NCI-H1105 treated with DMSO at 0.1 percent for 48 hours (cell line): ENCODE data around the gene CRAT.
"Not testable (repeated sequence)": the region's sequence is repeated elsewhere in the genome, so short reads cannot be mapped to it uniquely, and the experiment has no call there.

Experiments used
- DNase-seq: peaks from one replicate; lab custom pipeline; 2025; lab: John Stamatoyannopoulos, UW

Gene CRAT

DNA sequence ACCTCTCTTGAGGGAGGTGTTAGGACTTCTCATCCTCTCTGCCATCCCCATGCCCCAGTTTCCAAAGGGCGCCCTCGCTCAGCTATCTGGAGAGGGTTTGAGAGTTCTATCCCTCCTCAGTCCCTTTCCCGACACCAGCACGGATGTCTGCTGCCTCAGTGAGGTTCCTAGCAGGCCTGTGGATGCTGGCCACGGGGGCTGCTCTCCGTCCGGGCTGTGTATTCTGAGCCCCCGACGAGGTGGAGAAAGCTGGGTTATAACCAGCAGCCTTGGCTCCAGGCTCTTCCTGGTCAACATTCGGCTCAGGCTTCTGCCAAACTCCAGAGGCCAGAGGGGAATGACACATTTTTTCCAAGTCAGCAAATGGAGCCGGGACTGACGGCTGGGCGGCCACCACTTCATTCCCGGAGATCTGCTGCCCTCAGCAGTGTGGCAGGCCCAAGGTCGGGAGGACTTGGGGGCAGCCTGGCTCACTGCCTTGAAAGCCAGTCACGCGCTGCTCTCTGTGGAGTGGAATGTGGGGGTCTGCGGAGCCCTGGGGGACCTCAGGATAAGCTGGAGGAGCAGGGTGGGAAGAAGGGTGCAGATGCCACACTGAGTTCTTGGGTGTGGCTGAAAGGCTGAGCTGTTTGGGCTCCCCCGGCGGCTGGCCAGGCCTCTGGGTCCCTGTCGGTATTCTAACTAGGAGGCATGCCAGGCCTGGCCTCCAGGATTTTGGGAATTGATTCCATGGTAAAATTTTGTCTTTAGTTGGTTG is 28.1 kb upstream of the CRAT start:
- DNase-seq, result no peak

DNA sequence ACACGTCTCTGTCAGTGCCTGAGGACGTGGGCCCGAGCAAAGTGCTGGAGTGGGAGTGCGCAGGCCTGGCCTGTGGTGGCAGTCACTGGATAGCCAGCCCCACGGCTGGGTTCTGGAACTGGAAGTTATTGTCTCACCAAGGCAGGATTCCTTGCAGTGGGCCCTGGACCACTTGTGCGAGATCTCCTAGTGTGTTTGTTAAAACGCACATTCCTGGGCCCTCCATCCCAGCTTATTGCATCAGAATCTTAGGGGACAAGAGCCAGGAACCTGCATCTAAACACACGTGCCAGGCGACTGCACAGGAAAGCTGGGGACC is 27.5 kb upstream of the CRAT start:
- no peak for DNase-seq

DNA sequence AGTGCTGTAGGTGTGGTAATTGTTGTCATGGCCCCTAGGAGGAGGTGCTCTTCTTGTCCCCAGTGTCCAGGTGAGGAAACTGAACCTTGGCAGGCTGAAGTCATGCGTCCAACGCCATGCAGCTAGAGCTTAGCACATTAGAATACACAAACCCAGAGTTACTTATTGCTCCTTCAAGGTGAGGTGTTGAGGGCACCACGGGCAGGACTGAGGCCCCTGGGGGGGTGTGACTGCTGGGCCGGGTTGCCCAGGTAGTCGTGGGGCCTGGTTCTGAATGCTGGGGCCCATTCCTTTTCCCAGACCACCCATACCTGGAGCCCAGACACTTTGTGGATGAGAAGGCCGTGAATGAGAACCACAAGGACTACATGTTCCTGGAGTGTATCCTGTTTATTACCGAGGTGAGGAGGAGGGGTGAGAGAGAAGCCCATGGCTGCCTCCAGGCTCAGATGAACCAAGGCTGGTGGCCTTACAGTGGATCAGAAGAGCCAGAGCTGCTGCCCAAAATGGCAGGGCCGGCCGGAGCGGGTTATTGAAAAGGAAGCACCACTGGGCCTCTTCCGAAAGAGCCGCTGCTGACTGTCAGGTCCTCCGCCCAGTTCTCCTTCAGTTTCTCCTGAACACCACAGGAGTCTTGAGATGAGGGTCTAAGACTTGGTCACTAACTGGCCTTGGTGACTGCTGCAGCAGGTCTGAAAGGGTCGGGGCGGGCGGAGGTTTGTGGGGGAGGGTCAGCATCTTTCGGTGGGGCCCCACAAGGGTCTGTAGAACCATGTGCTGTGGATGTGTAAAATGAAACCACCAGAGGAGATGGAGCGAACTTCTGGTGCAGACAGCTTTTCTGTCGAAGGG is 26.9 kb upstream of the CRAT start:
- DNase-seq, result no peak

DNA sequence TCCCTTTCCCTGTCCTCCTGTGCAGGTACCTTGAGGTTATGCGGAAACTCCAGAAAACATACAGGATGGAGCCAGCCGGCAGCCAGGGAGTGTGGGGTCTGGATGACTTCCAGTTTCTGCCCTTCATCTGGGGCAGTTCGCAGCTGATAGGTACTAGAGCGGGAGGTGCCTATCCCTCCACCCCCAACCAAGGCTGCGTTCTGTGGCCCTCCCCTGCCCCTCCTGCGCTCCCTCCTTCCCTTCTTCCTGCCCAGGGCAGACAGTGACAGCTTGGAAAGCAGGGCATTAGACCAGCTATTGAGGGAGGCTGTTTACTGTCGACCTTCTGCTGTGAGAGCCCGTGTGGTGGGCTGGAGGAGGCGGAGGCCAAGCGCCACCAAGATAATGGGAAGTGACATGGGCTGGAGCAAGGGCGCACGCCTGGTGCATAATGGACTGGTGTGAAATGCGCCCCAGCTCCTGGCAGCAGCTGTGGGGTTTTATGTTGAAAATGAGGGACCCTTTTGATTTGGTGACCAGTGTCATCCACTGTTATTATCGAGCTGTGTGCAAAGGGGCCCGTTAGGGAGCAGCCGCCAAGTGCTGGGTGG is 25.9 kb upstream of the CRAT start:
- no peak for DNase-seq

DNA sequence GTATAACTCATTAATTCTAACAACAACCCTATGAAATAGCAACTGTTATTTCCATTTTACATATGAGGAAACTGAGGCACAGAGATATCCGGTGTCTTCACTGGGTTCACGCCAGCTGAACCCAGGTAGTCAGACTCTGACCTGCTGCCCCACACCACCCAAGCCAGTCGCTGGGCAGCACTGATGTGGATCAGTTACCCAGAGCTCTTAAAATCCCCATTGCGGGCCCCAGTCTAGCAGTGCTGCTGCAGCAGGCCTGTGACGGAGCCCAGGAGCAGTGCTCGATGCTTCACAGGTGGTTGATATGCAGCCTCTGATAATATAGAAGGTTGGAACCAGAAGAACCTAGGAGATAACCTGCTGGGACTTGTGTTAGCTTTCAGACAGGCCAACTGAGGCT is 24.9 kb upstream of the CRAT start:
- no peak for DNase-seq

DNA sequence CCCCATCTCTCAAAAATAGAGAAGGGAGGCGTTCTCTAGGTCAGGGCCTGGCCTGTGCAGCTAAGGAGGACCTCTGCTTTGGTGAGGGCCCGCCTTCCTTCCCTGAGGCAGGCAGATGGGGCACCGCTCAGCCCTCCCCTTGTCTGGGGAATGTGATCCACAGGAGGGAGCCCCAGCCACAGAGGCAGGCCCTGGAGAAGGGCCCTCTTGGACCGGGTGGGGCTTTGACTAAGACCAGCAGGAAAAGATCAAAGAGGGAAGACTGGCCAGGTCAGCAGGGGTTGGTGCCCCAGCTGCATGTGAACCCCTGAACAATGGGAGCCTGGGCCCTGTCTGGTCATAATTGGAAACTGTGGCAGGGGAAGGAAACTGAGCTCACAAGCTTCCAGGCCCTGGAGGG is 22.5 kb upstream of the CRAT start:
- no peak for DNase-seq

DNA sequence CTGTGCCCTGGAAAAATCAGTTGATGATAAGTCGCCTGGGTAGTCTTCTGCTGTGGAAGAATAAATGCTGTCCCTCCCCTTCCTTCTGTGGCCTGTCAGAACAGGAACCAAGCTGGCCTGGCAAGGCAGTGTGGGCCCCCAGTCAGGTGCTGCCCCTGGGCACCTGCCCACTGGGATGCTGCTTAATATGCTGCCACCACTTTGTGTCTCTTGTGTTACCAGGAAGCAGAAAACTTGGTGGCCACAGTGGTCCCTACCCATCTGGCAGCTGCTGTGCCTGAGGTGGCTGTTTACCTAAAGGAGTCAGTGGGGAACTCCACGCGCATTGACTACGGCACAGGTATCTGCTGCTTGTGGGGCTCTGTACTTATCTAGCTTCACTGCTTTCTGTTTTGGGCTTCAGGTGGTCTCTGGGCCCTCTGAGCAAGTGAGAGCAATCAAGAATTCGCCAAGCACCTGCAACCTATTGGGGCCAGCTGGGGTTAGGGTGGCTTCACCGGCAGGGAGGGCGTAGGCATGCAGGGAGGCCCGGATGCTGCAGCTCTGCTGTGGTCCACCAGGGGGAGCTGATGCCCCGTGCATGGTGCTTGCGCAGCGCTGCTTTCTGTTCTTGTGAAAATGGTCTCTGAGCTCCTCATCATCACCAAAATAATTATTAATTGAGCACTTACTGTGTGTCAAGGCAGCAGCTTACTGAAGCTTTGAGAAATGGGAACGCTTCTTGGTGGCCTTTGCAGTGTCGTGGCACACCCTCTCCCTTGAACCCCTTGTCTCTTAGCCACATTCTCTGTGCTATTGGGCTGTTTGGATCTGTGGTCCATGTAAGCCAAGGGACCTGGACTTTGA is 20.9 kb upstream of the CRAT start:
- DNase-seq, result peak; percentile 51

DNA sequence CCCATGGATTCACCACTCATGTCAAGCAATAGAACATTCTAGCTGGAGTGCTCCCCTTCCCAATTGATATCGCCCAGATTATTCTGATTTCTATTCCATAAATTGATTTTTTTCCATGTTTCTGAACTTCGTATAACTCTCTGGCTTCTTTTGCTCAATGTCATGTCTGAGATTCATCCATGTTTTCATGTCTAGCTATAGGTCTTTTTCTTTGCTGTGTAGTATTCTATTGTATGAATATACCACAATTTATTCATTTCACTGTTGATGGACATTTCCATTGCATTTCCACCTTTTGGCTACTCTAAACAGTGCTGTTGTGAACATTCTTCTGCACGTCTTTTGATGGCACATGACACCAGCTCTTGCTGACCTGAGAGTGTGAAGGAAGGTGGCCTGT is 20.2 kb upstream of the CRAT start:
- no peak for DNase-seq

DNA sequence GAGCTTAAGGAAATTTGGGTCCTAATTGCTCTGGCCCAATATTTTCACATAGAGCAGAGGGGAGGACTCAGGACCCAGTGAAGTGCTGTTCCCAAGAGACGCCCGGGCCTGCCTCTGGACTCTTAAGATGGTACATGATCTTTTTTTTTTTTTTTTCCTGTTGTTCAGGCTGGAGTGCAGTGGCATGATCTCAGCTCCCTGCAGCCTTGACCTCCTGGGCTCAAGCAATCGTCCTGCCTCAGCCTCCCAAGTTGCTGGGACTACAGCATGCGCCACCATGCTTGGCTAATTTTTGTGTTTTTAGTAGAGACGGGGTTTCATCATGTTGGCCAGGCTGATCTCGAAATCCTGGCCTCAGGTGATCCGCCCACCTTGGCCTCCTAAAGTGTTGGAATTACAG is 19.7 kb upstream of the CRAT start:
- not testable (repeated sequence) for DNase-seq

DNA sequence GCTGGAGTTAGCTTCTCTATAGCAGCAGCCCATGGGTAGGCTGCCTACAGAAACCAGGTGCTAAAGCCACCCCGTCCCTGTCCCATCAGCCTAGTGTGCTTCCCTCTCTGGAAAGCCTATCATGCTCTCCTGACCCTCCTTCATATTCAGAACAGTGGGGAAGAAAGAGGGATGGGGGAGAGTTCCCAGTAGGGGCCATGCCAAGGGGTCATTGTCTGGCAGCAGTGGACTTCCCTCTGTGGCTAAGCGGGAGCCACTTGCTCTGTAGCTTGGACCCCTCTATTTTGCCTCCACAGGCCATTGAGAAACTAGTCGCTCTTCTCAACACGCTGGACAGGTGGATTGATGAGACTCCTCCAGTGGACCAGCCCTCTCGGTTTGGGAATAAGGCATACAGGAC is 18.1 kb upstream of the CRAT start:
- DNase-seq, result no peak

DNA sequence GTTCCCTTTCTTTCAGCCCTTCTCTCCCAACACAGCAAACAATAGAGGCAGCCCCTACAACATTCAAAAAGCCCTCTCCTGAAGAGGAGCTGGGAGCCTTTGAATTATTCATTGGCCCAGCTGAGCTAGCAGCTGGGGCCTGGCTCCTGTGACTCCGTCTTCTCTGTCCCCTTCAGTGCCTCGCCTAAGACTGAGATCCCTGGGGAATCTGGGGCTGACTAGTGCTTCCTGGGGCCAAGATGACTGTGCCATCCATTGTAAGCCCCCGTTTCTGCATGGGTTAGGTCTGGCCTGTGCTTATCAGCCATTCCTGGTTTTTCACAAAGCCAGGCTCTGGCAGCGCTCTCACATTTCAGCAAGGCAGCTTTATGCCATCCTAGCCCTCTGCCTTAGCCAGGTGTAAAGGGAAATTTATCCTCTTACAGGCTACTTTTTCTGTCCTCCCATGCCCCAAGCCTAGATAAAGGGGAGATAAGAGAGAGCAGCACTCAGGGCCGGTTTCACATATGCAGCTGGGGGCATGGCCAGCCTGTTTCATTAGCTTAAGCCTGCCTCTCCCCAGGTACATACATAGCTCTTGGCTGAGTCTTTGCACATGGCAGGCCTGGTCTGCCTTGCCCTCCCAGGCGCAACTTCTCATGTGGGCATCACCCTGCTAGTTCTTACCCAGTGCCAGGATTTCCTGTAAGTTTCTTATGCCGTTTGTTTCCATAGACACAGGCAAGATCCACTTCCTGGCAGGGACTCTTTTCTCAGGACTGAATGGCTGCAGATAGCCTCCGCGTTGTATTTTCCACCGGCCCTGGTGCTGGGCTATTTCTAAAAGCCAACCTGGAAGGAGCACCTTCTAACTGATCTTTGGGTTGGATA is 16.4 kb upstream of the CRAT start:
- DNase-seq, result no peak

DNA sequence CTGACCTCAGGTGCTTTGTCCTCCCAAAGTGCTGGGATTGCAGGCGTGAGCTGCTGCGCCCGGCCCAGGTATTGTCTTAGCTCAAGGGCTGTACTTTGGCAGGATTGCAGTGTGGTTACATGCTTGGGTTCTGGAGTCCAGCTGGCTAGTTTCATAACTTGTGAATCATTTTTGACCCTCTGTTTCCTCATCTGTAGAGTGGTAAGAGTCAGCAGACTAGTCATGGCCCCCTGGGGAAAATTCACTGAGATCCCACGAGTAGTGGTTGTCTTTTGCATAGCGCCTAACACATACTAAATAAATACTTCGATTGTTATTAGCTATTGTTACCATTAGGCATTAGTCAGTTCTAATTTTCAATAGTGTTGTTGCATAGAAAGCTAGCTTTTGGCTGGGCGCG is 14.9 kb upstream of the CRAT start:
- no peak for DNase-seq

DNA sequence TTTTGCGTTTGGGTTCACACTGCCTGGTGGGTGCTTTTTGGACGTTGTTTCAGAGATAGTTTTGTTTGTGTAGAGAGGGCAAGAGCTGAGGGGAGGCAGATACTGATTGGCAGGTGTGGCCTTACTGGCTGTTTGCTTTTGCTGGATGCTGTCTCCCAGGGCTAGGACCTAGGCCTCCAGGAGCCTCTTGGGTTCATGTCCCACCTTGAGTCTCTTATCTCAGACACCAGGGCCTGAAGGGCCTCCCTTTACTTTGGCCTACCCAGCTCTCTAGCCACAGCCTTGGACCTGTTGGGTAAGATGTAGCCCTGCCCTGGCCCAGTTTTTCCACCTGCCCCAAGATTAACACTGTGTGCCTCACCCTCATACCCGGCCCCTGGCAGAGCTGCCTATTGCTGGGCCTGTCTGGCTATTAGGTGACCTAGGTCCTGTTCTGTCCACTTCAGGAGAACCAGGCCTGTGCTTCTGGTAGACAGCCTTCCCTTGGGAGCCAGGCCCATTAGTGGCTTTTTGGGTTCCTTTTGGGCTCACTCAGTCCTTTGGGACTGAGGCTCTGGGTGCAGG is 14.0 kb upstream of the CRAT start:
- no peak for DNase-seq

DNA sequence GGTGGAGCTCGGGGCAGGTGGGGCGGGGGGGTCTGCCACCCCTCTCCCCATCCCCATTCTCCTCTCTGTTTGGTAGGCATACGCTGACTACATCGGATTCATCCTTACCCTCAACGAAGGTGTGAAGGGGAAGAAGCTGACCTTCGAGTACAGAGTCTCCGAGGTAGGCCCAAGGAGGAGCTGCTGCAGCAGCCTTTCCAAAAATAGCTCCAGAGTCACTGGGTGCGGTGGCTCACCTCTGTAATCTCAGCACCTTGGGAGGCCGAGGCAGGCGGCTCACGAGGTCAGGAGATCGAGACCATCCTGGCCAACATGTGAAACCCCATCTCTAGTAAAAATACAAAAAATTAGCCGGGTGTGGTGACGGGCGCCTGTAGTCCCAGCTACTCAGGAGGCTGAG is 12.4 kb upstream of the CRAT start:
- not testable (repeated sequence) for DNase-seq

DNA sequence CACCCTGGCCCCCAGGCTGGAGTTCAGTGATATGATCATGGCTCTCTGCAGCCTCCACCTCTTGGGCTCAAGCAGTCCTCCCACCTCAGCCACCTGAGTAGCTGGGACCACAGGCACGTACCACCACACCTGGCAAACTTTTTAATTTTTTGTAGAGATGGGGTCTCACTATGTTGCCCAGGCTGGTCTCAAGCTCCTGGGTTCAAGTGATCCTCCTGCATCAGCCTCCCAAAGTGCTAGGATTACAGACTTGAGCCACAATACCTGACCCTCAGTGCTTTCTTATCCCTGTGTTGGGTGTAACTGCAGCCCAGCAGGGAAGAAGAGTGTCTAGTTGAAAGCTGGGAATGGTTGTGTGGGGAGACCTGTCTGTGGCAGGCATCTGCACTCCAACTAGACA is 11.5 kb upstream of the CRAT start:
- DNase-seq, result no peak

DNA sequence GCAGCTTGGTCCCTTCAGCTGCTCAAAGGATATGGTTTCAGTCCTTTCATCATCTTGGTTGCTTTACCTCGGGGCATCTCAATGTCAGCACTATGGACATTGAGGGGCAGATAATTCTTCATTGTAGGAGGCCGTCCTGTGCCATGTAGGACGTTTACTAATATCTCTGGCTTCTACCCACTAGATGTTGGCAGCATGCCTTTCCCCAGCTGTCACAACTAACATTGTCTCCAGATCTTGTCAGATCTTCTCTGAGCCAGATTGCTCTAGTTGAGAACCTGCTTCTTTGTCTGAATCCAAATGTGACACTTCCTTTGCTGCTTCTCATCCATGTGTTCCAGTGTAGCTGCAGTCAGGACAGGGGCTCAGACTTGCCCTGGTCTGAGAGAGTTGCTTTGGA is 10.9 kb upstream of the CRAT start:
- DNase-seq, result no peak

DNA sequence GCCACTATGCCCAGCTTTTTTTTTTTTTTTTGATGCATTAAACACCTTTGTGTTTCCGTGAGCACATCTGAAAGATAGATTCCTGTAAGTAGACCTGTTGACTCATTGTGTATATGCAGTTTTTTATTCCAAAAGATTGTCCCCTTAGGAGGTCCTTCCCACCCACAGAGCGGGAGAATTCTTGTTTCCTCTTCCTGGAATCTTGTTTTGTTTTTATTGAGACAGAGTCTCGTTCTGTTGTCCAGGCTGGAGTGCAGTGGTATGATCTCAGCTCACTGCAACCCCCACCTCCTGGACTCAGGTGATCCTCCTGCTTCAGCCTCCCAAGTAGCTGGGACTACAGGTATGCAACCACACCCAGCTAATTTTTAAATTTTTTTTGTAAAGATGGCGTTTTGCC is 8.2 kb upstream of the CRAT start:
- DNase-seq, result no peak

DNA sequence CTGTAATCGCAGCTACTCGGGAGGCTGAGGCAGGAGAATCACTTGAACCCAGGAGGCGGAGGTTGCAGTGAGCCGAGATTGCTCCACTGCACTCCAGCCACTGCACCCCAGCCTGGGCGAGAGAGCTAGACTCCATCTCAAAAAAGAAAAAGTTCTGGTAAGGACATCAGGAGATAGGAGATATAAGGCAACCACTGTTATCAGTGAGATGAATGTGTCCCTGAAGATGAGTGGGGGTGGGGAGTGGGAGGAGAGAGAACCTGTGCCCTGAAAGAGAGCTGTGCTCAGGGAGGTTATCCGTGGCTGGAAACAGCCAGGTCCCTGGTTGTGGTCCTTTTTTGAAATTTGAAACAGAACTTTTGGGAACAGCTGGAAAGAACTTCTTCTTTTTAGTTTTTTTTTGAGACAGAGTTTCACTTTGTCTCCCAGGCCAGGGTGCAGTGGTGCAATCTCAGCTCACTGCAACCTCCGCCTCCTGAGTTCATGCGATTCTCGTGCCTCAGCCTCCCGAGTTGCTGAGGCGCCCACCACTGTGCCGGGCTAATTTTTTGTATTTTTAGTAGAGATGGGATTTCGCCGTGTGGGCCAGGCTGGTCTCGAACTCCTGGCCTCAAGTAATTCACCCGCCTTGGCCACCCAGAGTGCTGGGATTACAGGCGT is 3.2 kb upstream of the CRAT start:
- DNase-seq, result no peak

DNA sequence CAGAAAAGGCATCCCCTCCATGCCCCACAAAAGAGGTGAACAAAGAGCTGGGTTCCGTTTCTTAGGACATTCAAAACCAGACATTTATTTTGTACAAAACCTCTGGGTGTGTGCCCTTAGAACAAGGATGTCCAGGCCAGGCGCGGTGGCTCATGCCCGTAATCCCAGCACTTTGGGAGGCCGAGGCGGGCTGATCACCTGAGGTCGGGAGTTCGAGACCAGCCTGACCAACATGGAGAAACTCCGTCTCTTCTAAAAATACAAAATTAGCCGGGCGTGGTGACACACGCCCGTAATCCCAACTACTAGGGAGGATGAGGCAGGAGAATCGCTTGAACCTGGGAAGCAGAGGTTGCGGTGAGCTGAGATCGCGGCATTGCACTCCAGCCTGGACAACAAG is 1.9 kb upstream of the CRAT start:
- not testable (repeated sequence) for DNase-seq

DNA sequence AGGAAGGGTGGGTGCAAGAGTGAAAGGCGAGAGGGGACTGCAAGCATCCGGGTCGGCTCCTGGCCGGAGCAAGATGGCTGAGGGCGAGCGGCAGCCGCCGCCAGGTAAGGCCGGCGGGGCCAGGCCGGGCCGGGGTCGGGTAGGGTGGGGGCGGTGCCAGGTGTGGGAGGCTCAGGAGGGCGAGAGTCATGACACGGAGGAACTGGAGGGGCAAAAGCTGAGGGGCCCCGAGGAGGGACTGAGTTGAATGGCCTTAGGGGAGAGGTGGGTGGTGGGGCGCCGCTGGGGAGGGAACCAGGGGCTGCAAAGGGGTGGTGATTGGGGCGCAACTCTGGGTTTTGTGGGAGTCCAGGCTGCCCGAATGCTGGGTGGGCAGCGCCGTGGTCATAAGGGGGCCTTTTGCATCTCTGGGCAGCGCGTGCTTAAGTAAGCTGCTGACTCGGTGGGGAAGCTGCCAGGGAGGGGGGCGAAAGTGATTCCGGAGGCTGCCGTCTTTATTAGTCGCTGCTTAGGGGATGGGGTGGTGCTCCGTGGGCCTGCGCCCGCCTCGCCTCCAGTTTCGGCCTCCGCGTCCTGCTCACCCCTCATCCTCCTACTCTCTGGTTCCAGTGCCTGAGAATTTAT is 1.0 kb upstream of the CRAT start:
- peak; percentile 36 for DNase-seq
